ENCODE measurements around the gene TMEM269. TPM values are rescaled to one million over a fixed set of nuclear protein-coding genes. Genes with fewer than 3 reads are reported as not detected.
A peak's percentile ranks its signal among the peaks of the same experiment; 100 is the strongest.

TMEM269 gene
- total and polyA plus RNA-seq, 12 donors, result 0.03 to 1.1 (median 0.08) TPM; not detected in 8

DNA sequence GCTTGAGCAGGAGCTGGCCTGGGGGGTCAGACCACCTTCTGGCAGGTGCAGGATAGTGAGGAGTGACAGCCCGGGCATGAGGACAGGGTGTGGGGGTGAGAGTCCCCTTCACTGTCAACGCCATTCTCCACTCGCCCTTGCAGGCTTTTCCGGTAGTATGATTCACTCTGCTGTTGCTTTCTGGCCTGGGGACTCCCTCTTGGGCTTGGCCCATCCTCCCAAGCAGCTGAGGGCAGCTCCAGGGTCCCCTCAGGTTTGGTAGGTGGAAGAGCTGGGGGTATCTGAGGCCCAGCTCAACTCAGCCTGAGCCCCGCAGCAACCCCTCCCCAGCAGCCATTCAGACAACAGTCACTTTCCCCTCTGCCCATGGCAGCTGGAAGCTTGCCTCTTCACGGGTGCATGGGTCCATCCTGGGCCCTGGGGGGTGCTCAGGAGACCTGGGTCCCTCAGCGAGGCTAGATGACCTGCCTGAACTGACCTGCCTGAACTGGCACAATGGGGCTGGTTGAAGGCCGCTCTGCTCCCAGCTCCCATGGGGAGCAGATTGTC, 46.0 kb upstream of the TMEM269 start:
- DNase-seq, result peak in 1 of 7 donors; percentile 6
- TF ChIP-seq, protein P1, sequence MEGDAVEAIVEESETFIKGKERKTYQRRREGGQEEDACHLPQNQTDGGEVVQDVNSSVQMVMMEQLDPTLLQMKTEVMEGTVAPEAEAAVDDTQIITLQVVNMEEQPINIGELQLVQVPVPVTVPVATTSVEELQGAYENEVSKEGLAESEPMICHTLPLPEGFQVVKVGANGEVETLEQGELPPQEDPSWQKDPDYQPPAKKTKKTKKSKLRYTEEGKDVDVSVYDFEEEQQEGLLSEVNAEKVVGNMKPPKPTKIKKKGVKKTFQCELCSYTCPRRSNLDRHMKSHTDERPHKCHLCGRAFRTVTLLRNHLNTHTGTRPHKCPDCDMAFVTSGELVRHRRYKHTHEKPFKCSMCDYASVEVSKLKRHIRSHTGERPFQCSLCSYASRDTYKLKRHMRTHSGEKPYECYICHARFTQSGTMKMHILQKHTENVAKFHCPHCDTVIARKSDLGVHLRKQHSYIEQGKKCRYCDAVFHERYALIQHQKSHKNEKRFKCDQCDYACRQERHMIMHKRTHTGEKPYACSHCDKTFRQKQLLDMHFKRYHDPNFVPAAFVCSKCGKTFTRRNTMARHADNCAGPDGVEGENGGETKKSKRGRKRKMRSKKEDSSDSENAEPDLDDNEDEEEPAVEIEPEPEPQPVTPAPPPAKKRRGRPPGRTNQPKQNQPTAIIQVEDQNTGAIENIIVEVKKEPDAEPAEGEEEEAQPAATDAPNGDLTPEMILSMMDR (IDR thresholded peaks at IDR 0.05), result no peak
- no peak for TF ChIP-seq POLR2A (IDR thresholded peaks at IDR 0.05)
- Histone ChIP-seq H3K9me3 (replicated peaks in 1 of 3) (no peaks in the 10 kb centered on the region), H3K36me3 (replicated peaks in 1 of 2) (no peaks in the 10 kb centered on the region), H3K4me3 (no peak overlapping the region), H3K4me1 (replicated peaks in 1 of 2) (no peaks in the 10 kb centered on the region), H3K27ac (no peak overlapping the region), H3K27me3 (no peaks in the 10 kb centered on the region)
- 83 to 86% (median 85%) methylated on average over 7 to 8 of the region's 8 CpGs for WGBS, 4 donors
- intact Hi-C loops (cut with DNase I), result no loop called here

DNA sequence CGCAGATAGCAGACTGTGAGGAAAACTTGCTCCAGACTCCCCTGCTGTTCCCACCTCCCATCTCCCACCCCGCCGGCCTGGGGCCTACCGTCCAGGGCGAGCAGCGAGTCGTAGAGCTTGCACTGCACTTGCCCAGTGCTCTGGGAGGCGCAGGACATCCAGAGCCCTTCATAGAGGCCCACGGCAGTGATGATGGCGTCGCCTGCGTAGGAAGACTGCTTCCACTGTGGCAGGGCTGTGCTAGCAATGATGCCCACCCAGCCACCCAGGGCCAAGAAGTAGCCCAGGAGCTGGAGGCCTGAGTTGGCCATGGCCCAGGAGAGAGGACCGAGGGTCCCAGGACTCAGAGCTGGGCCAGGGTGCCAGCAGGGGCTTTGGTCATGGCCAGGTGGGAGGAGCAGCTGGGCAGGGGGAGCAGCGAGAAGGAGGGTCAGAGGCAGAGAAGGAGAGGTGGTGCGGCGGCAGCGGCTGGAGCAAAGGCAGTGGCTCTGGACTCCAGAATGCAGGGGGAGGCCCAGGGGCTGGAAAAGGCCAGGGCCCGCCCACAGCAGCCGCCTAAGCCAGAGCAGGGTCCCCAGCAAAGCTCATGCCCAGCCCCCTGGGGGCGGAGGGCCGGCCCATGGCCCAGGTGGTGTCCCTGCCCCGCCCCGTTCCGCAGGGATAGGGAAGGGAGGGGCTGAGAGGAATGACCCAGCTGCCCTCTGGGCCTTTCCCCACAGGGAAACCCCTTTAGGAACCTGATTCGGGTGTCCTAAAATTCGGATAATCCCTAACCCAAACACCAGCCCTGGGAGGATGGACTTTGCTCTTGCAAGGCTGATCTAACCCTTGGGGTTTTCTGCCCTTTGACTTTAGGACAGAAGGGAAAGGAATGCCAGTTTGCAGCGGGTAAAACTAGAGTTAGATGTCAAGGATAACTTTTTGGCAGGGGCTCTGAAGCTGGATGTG, 44.8 kb upstream of the TMEM269 start, which contains the start of gene CLDN19:
Gene CLDN19 (minus strand): TSS at position 484 of the 948 bp plus-strand sequence. CDS start 173 bp downstream, at position 311.
- no peaks in the 10 kb centered on the region for H3K36me3 ChIP-seq (replicated peaks in 1 of 2)
- no peak for DNase-seq
- intact Hi-C loops (cut with DNase I), result loop anchor here in 1 of 2 donors (10.0 kb wide), 1 partner anchor 165 kb away; no protein-coding TSS in a partner anchor
- H3K4me3 ChIP-seq, result no peak within 1 kb of the TSS
- H3K27me3 ChIP-seq, result no peaks in the 10 kb centered on the region
- TF ChIP-seq, protein P1 (IDR thresholded peaks at IDR 0.05), result no peak
- no peak for TF ChIP-seq POLR2A (IDR thresholded peaks at IDR 0.05)
- H3K4me1 ChIP-seq (replicated peaks in 1 of 2), result no peaks in the 10 kb centered on the region
- 72 to 76% (median 74%) methylated on average over 12 to 27 of the region's 27 CpGs for WGBS, 4 donors
- H3K27ac ChIP-seq, result no peak within 1 kb of the TSS
- no peaks in the 10 kb centered on the region for H3K9me3 ChIP-seq (replicated peaks in 1 of 3)

DNA sequence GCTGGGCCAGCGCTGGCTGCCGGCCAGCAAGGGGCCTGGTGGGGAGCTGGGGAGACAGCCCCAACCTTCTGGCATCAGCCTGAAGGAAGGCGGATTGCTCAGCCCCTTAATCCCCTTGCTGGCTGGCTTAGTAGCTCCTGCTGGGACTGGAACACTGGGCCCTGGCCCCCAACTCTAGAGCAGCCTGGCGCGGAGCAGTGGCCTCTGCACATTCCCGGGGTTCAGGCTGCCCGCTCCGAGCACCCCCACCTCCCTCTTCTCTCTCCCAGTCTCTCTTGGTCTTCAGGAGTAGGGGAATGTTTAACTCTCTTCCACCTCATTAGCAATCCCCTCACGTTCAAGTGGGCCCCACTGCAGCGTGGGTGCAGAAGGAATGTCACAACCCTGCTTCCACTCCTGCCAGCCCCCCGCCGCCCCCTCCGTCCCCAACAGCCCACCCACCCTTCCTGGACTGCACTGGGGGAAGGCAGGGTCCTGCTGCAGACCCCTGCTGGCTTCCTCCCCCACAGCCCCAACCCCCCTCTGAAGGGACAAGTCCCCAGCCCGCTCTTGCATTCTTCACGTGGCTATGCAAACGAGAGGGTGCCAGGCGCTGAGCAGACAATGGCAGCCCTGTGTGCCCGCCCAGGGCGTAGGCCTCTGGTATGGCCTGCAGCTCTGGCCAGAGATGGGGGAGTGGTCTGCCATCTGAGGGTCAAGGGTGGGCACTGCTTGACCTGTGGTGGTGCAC, 43.8 kb upstream of the TMEM269 start:
- Histone ChIP-seq H3K9me3 (replicated peaks in 1 of 3) (no peaks in the 10 kb centered on the region), H3K4me3 (no peak overlapping the region), H3K36me3 (replicated peaks in 1 of 2) (peaks cover 0 to 4% of the 10 kb centered on the region in 2 donors), H3K27me3 (no peaks in the 10 kb centered on the region), H3K4me1 (replicated peaks in 1 of 2) (no peaks in the 10 kb centered on the region), H3K27ac (no peak overlapping the region)
- WGBS, 4 donors, result 75 to 92% (median 86%) methylated on average over 9 to 19 of the region's 19 CpGs
- intact Hi-C loops (cut with DNase I), result loop anchor here in 1 of 2 donors (10.0 kb wide), 1 partner anchor 166 kb away; no protein-coding TSS in a partner anchor
- TF ChIP-seq, protein P1 (IDR thresholded peaks at IDR 0.05), result no peak
- DNase-seq, result no peak

DNA sequence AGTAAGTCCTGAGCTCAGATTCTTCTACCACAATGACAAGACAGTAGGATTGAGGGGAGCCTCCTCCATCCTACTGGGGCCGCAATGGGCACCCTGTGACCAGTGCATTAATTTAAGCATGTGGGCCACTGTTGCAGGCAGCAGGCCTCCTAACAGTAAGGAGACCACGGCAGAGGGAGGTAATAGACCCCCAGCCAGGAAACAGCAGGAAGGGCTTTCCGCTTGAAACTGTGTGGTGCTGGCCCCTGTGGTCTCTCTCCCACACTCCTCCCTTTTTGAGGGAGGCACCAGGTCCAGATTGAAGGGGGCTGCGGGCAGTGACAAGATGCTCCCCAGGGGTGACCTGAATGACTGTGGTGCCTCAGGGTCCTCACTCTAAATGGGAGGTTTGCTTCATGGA, 43.1 kb upstream of the TMEM269 start:
- WGBS, 4 donors, result 86 to 95% (median 93%) methylated on average over 3 to 4 of the region's 4 CpGs
- peak in 1 of 7 donors; percentile 9 for DNase-seq
- no peaks in the 10 kb centered on the region for H3K4me1 ChIP-seq (replicated peaks in 1 of 2)
- H3K27ac ChIP-seq, result no peak overlapping the region
- intact Hi-C loops (cut with DNase I), result loop anchor here in 1 of 2 donors (10.0 kb wide), 1 partner anchor 167 kb away; no protein-coding TSS in a partner anchor
- no peaks in the 10 kb centered on the region for H3K27me3 ChIP-seq
- TF ChIP-seq, protein P1 (IDR thresholded peaks at IDR 0.05), result no peak
- TF ChIP-seq POLR2A (IDR thresholded peaks at IDR 0.05), result no peak
- H3K9me3 ChIP-seq (replicated peaks in 1 of 3), result no peaks in the 10 kb centered on the region
- peaks cover 0 to 10% of the 10 kb centered on the region in 2 donors for H3K36me3 ChIP-seq (replicated peaks in 1 of 2)
- H3K4me3 ChIP-seq, result no peak overlapping the region

Data from adrenal gland (tissue), 12 donors.